HL-60 (cell line): ENCODE results near the gene ETFA.

ENCODE experiments used
- DNase-seq, 2 experiments: peaks; one replicate each; pipeline ENCODE4 v3.0.0-alpha.2; 2010 to 2020; ENCODE audit warnings: low read depth in 1 of 2, low spot score in 1 of 2
- H3K27ac ChIP-seq: fragments of 250-450 bp; sonication (Bioruptor Pico); replicated peaks from 2 replicates; pipeline ENCODE4 v1.5.1; 2020; ENCODE audit warnings: mild to moderate bottlenecking, moderate library complexity
- H3K27me3 ChIP-seq: fragments of 250-450 bp; sonication (Bioruptor Pico); 2 replicates; pipeline ENCODE4 v1.5.1; 2021; ENCODE audit warnings: mild to moderate bottlenecking, moderate library complexity; ENCODE audit not compliant: insufficient read depth, poor library complexity, severe bottlenecking
- H3K4me3 ChIP-seq: replicated peaks from 2 replicates; pipeline ENCODE4 v1.5.1; 2011; ENCODE audit warnings: mild to moderate bottlenecking, control low read depth, low read length; ENCODE audit not compliant: insufficient read depth
- CTCF ChIP-seq: IDR thresholded peaks from one replicate; pipeline ENCODE4 v1.5.1; 2011; ENCODE audit warnings: low read length, control low read depth, inconsistent platforms; ENCODE audit not compliant: insufficient read depth
- GABPA ChIP-seq: IDR thresholded peaks from 2 replicates; pipeline ENCODE4 v1.6.1; 2012; ENCODE audit warnings: low read depth
- POLR2AphosphoS5 ChIP-seq: IDR thresholded peaks from 2 replicates; pipeline ENCODE4 v1.6.1; 2012; ENCODE audit warnings: low read depth
- REST ChIP-seq: IDR thresholded peaks from 2 replicates; pipeline ENCODE4 v1.6.1; 2012; ENCODE audit warnings: low read depth; ENCODE audit not compliant: insufficient replicate concordance
- SPI1 ChIP-seq: IDR thresholded peaks from 2 replicates; pipeline ENCODE4 v1.6.1; 2012; ENCODE audit warnings: low read depth, mild to moderate bottlenecking, borderline replicate concordance

Gene ETFA

GRCh38 chr15:76192715-76193114 is 118.6 kb downstream of the ETFA start:
- no peaks in the 10 kb centered on the region for H3K27me3 ChIP-seq
- H3K27ac ChIP-seq = no peak overlapping the region
- DNase-seq = no peak
- no peak overlapping the region for H3K4me3 ChIP-seq
- TF ChIP-seq CTCF = no peak
- TF ChIP-seq REST = no peak
- TF ChIP-seq POLR2AphosphoS5 = no peak
- no peak for TF ChIP-seq GABPA
- TF ChIP-seq SPI1 = no peak

GRCh38 chr15:76191539-76192244 is 119.6 kb downstream of the ETFA start:
- Histone ChIP-seq H3K27ac (no peak overlapping the region), H3K27me3 (no peaks in the 10 kb centered on the region), H3K4me3 (no peak overlapping the region)
- TF ChIP-seq SPI1 = no peak
- TF ChIP-seq POLR2AphosphoS5 = no peak
- no peak for TF ChIP-seq CTCF
- DNase-seq = no peak

- no peak for TF ChIP-seq POLR2AphosphoS5
- TF ChIP-seq REST = no peak
- peak; percentile 72 for TF ChIP-seq CTCF
- no peak for TF ChIP-seq SPI1
- TF ChIP-seq GABPA = no peak
- no peak overlapping the region for H3K4me3 ChIP-seq
- H3K27ac ChIP-seq = no peak overlapping the region
- peak; percentile 45 to 76 for DNase-seq
- no peaks in the 10 kb centered on the region for H3K27me3 ChIP-seq
These were observed 120.3 kb downstream of the ETFA start for GRCh38 chr15:76190751-76191538.
